Endothelial cell (in vitro differentiated cells): ENCODE measurements around the gene SLMAP. TPM values are rescaled to one million over a fixed set of nuclear protein-coding genes. Genes with fewer than 3 reads are reported as not detected.

Experiments
- DNase-seq: peaks from one replicate; pipeline ENCODE4 v3.0.0; 2021; ENCODE audit warnings: low spot score
- H3K27ac Mint-ChIP-seq: one replicate; pipeline ENCODE4 v1.8.0; 2021; ENCODE audit warnings: mixed read lengths, inconsistent platforms; ENCODE audit not compliant: unreplicated experiment
- H3K27me3 Mint-ChIP-seq: one replicate; pipeline ENCODE4 v1.8.0; 2021; ENCODE audit warnings: mild to moderate bottlenecking, moderate library complexity, mixed read lengths, inconsistent platforms; ENCODE audit not compliant: unreplicated experiment
- H3K36me3 Mint-ChIP-seq: one replicate; pipeline ENCODE4 v1.8.0; 2021; ENCODE audit warnings: mild to moderate bottlenecking, low read depth, mixed read lengths, inconsistent platforms; ENCODE audit not compliant: unreplicated experiment
- H3K4me1 Mint-ChIP-seq: one replicate; pipeline ENCODE4 v1.8.0; 2021; ENCODE audit warnings: mild to moderate bottlenecking, mixed read lengths, inconsistent platforms; ENCODE audit not compliant: unreplicated experiment
- H3K4me3 Mint-ChIP-seq: one replicate; pipeline ENCODE4 v1.8.0; 2021; ENCODE audit warnings: mild to moderate bottlenecking, mixed read lengths, inconsistent platforms; ENCODE audit not compliant: unreplicated experiment
- H3K9me3 Mint-ChIP-seq: one replicate; pipeline ENCODE4 v1.8.0; 2021; ENCODE audit warnings: mixed read lengths, inconsistent platforms; ENCODE audit not compliant: unreplicated experiment
- total RNA-seq: library from RNA; stranded (reverse); fragmentation: NEBNext Ultra II Directional; extraction: Animal tissue kit (Norgen Biotek cat#: 25700); gene quantifications from one replicate; pipeline ENCODE4 v1.2.1, GENCODE V29; 2021; ENCODE audit not compliant: unreplicated experiment
- TF ChIP-seq, protein P1 (sequence below): fragments of 200-600 bp; sonication (generic); IDR thresholded peaks from one replicate; pipeline ENCODE4 v1.5.0; 2021; ENCODE audit warnings: antibody characterized with exemption; ENCODE audit not compliant: unreplicated experiment

SLMAP gene
- total RNA-seq, 1 donor from 2014 or later: 45.7 TPM

DNA sequence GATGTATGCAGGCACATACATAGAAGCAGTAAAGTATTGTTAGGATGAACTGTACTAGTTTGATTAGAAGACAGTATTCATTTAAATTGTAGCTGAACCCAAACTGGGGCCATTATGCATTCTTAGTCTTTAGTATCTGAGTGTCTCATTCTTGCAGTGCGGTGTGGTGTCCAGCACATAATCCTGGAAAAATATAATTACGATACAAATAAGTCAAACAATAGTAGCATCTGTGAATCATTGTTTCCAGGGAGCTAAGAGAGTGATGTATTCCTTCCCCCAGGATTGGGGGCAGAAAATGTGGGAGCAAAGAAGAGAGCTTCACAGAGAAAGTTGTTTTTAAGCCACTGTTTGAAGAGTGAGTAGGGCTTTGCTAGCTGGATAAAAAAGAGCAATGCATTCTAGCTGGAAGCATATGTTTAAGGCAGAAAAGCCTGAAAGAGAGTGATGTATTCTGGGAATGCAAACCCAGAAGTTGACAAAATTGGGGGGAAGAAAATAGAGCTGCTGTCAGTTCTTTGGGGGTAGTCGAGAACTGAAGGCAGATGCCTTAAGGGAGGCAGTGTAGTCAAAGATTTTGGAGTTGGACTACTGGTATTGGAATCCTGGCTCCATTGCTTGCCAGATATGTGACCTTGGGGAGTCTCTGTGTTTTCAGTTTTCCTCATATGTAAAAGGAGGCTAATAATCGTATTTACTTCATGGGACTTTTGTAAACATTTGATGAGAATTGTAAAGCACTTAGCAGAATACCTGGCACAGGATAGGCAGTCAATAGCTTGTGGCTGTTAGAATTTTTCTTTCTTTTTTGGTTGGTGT lies 14.1 kb downstream of the SLMAP start:
- Mint-ChIP-seq H3K27ac (no peak overlapping the region), H3K9me3 (no peaks in the 10 kb centered on the region)

DNA sequence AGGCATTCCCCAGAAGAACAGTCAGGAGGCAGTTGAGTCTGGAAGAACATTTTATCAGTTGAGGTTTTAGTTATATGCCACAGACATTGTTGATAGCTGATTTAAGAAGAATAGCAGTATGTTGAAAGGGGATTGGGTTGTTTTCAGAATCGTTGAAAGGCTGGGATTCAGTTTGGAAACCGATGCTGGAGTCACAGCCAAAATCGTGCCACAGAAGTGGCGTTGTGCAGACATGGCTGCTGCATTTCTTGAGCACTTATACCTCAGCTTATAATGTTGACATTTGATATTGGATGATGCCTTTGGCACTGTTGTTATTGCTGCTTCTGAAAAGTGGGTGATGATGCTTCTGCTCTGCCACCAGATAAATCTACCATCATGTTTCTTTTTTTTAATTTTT lies 16.1 kb downstream of the SLMAP start:
- no peaks in the 10 kb centered on the region for H3K9me3 Mint-ChIP-seq
- DNase-seq: no peak
- H3K4me1 Mint-ChIP-seq: no peaks in the 10 kb centered on the region
- TF ChIP-seq, protein P1, sequence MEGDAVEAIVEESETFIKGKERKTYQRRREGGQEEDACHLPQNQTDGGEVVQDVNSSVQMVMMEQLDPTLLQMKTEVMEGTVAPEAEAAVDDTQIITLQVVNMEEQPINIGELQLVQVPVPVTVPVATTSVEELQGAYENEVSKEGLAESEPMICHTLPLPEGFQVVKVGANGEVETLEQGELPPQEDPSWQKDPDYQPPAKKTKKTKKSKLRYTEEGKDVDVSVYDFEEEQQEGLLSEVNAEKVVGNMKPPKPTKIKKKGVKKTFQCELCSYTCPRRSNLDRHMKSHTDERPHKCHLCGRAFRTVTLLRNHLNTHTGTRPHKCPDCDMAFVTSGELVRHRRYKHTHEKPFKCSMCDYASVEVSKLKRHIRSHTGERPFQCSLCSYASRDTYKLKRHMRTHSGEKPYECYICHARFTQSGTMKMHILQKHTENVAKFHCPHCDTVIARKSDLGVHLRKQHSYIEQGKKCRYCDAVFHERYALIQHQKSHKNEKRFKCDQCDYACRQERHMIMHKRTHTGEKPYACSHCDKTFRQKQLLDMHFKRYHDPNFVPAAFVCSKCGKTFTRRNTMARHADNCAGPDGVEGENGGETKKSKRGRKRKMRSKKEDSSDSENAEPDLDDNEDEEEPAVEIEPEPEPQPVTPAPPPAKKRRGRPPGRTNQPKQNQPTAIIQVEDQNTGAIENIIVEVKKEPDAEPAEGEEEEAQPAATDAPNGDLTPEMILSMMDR: no peak
- H3K27ac Mint-ChIP-seq: no peak overlapping the region
- H3K27me3 Mint-ChIP-seq: no peaks in the 10 kb centered on the region
- no peak overlapping the region for H3K4me3 Mint-ChIP-seq
- no peaks in the 10 kb centered on the region for H3K36me3 Mint-ChIP-seq

More for the DNA sequence above, 14.1 kb downstream of the SLMAP start:
- H3K4me3 Mint-ChIP-seq: no peak overlapping the region
- H3K4me1 Mint-ChIP-seq: peaks cover 2% of the 10 kb centered on the region
- TF ChIP-seq, protein P1: no peak
- H3K27me3 Mint-ChIP-seq: no peaks in the 10 kb centered on the region
- DNase-seq: no peak
- H3K36me3 Mint-ChIP-seq: peaks cover 4% of the 10 kb centered on the region

DNA sequence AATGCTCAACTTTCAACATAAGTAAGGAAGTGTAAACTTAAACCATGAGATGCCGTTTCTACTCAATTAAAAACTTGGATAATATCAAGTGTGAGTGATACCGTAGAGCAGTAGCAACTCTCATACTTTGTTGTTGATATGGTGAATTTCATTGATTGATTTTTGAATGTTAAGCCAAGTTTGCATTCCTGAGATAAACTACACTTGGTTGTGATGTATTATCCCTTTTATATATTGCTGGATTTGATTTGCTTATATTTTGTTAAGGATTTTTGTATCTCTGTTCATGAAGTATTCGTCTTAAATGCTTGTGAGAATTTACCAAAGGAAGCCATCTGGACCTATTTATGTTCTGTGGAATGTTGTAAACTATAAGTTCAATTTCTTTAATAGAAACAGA lies 21.7 kb downstream of the SLMAP start:
- DNase-seq: no peak
- TF ChIP-seq, protein P1: no peak
- Mint-ChIP-seq H3K27ac (no peak overlapping the region), H3K36me3 (no peaks in the 10 kb centered on the region), H3K4me3 (no peak overlapping the region), H3K9me3 (no peaks in the 10 kb centered on the region), H3K27me3 (no peaks in the 10 kb centered on the region), H3K4me1 (no peaks in the 10 kb centered on the region)

DNA sequence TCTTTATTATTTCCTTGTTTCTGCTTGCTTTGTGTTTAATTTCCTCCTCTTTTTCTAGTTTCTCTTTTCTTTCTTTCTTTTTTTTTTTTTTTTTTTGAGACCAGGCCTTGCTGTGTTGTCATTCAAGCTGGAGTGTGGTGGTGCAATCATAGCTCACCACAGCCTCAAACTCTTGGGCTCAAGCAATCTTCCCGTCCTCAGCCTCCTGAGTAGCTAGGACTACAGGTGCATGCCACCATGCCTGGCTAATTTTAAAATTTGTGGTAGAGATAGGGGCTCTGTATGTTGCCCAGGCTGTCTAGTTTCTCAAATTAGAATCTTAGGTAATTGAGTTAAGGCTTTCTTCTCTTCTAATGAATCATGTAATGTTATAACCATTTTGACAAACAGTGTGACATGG lies 22.4 kb downstream of the SLMAP start:
- TF ChIP-seq, protein P1: no peak
- no peak overlapping the region for H3K27ac Mint-ChIP-seq
- no peaks in the 10 kb centered on the region for H3K27me3 Mint-ChIP-seq
- H3K9me3 Mint-ChIP-seq: no peaks in the 10 kb centered on the region
- H3K36me3 Mint-ChIP-seq: no peaks in the 10 kb centered on the region
- no peak overlapping the region for H3K4me3 Mint-ChIP-seq
- no peaks in the 10 kb centered on the region for H3K4me1 Mint-ChIP-seq
- no peak for DNase-seq

DNA sequence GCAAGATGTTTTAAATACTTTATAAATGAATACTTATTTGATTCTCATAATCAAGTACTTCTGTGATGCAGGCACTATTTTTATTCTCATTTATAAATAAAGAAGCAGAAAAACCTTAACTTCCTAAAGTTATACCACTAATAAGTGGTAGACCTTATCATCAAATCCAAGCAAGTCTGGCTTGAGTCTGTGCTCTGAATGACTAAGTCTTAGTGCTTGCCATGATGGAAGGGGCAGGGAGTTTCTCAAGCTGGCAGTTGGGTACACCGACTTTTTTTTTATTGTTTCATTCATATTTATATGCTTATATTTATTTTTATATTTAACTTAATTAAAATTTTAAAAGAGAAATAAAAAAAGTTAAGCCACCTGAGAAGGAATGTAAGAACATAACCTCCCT lies 23.6 kb downstream of the SLMAP start:
- no peak for DNase-seq
- no peaks in the 10 kb centered on the region for H3K4me1 Mint-ChIP-seq
- TF ChIP-seq, protein P1: no peak
- H3K4me3 Mint-ChIP-seq: no peak overlapping the region
- no peaks in the 10 kb centered on the region for H3K9me3 Mint-ChIP-seq
- no peaks in the 10 kb centered on the region for H3K36me3 Mint-ChIP-seq
- no peaks in the 10 kb centered on the region for H3K27me3 Mint-ChIP-seq
- H3K27ac Mint-ChIP-seq: no peak overlapping the region
